Astrocyte (in vitro differentiated cells and primary cell): ENCODE data around the gene INSYN1. TPM values are rescaled to one million over a fixed set of nuclear protein-coding genes. Genes with fewer than 3 reads are reported as not detected.

Experiments used
- DNase-seq: peaks from one replicate; pipeline ENCODE4 v3.0.0-alpha.2; 2010; ENCODE audit warnings: low read depth
- FAIRE-seq: peaks from 2 replicates; lab custom pipeline; 2011; peaks lifted over from hg19 to GRCh38; lab: Jason Lieb, UNC
- H2AFZ ChIP-seq: 2 replicates; pipeline ENCODE4 v1.6.0; 2012; ENCODE audit warnings: low read depth, low read length, inconsistent platforms
- H3K27ac ChIP-seq: 2 replicates; pipeline ENCODE4 v1.5.1; 2011; ENCODE audit warnings: low read depth, low read length, inconsistent platforms
- H3K27me3 ChIP-seq: 2 replicates; pipeline ENCODE4 v1.6.0; 2011; ENCODE audit warnings: low read length, inconsistent platforms; ENCODE audit not compliant: insufficient read depth
- H3K36me3 ChIP-seq: 2 replicates; pipeline ENCODE4 v1.5.1; 2011; ENCODE audit warnings: low read length, inconsistent platforms; ENCODE audit not compliant: insufficient read depth
- H3K4me1 ChIP-seq: 2 replicates; pipeline ENCODE4 v1.5.1; 2011; ENCODE audit warnings: low read length, inconsistent platforms; ENCODE audit not compliant: insufficient read depth
- H3K4me2 ChIP-seq: 2 replicates; pipeline ENCODE4 v1.6.0; 2012; ENCODE audit warnings: low read length, inconsistent platforms
- H3K4me3 ChIP-seq: 2 replicates; pipeline ENCODE4 v1.5.1; 2011; ENCODE audit warnings: low read depth, mild to moderate bottlenecking, low read length, inconsistent platforms; ENCODE audit not compliant: insufficient read depth
- H3K79me2 ChIP-seq: 2 replicates; pipeline ENCODE4 v1.6.0; 2012; ENCODE audit warnings: mild to moderate bottlenecking, low read length, inconsistent platforms; ENCODE audit not compliant: insufficient read depth
- H3K9ac ChIP-seq: 2 replicates; pipeline ENCODE4 v1.6.0; 2012; ENCODE audit warnings: mild to moderate bottlenecking, low read length, inconsistent platforms
- H3K9me3 ChIP-seq: 2 replicates; pipeline ENCODE4 v1.5.1; 2012; ENCODE audit warnings: low read depth, mild to moderate bottlenecking, low read length, inconsistent platforms; ENCODE audit not compliant: insufficient read depth
- H4K20me1 ChIP-seq: 2 replicates; pipeline ENCODE4 v1.6.0; 2012; ENCODE audit warnings: low read length, inconsistent platforms; ENCODE audit not compliant: insufficient read depth
- H3K27ac Mint-ChIP-seq: one replicate; pipeline ENCODE4 v1.8.0; 2021; ENCODE audit warnings: mild to moderate bottlenecking, mixed read lengths; ENCODE audit not compliant: unreplicated experiment
- H3K27me3 Mint-ChIP-seq: one replicate; pipeline ENCODE4 v1.8.0; 2021; ENCODE audit warnings: low read depth, mixed read lengths; ENCODE audit not compliant: unreplicated experiment
- H3K36me3 Mint-ChIP-seq: one replicate; pipeline ENCODE4 v1.8.0; 2021; ENCODE audit warnings: low read depth, mixed read lengths; ENCODE audit not compliant: unreplicated experiment
- H3K4me1 Mint-ChIP-seq: one replicate; pipeline ENCODE4 v1.8.0; 2021; ENCODE audit warnings: low read depth, mixed read lengths; ENCODE audit not compliant: unreplicated experiment
- H3K4me3 Mint-ChIP-seq: one replicate; pipeline ENCODE4 v1.8.0; 2021; ENCODE audit warnings: mild to moderate bottlenecking, moderate library complexity, mixed read lengths; ENCODE audit not compliant: unreplicated experiment
- H3K9me3 Mint-ChIP-seq: one replicate; pipeline ENCODE4 v1.8.0; 2021; ENCODE audit warnings: mild to moderate bottlenecking, mixed read lengths; ENCODE audit not compliant: unreplicated experiment
- EZH2 ChIP-seq: IDR thresholded peaks from 2 replicates; pipeline ENCODE4 v1.6.1; 2012; ENCODE audit warnings: mild to moderate bottlenecking, low read length, inconsistent platforms; ENCODE audit not compliant: insufficient read depth
- total RNA-seq: library from RNA; stranded (reverse); gene quantifications from 2 replicates; pipeline ENCODE4 v1.2.1, GENCODE V29; 2021
- TF ChIP-seq, protein P1 (sequence below): IDR thresholded peaks from 2 replicates; pipeline ENCODE4 v1.5.1; 2011; ENCODE audit warnings: low read depth, mild to moderate bottlenecking, inconsistent platforms, low read length, moderate library complexity; ENCODE audit not compliant: insufficient read depth

The INSYN1 gene
- total RNA-seq, 1 donor from 2014 or later, result 5.2 TPM

DNA sequence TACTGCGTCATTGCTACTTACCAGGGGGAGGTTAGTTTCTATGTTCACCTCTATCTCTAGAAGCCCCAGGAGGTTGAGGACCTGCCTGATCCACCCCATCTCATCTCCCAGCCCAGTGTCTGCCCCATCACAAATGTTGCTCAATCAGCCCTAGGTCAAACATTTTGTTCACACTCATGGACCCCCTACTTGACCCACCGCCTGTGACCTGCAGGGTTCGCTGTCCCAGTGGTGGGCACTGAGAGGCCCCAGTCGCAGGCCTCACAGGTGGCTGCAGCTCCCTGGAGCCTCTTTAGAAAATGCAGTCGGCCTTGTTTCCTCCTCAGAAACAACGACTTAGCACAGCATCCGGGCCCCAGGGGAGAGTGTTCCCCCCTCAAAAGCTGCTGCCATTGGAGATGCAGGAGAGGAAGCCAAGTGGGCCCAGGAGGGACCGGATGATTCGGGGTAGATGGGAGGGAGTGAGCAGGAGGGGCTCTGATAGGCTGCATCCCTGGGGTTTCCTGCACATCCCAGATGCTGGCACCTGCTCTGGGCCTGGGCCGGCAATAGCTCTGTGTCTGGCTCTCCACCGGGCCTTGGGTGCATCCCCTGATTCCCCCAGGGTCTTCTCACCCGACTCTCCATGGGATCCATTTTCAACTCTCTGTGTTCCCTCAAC, 18.4 kb upstream of the INSYN1 start:
- DNase-seq (no peak), FAIRE-seq (no peak)
- no peak overlapping the region for H3K4me3 ChIP-seq
- Mint-ChIP-seq H3K36me3 (no peaks in the 10 kb centered on the region), H3K4me1 (no peaks in the 10 kb centered on the region), H3K9me3 (peaks cover 4% of the 10 kb centered on the region), H3K27me3 (peaks cover 55% of the 10 kb centered on the region), H3K27ac (no peak overlapping the region), H3K4me3 (no peak overlapping the region)
- H3K4me1 ChIP-seq, result peaks cover 2% of the 10 kb centered on the region
- no peaks in the 10 kb centered on the region for H3K9me3 ChIP-seq
- TF ChIP-seq EZH2, result no peak
- TF ChIP-seq, protein P1, sequence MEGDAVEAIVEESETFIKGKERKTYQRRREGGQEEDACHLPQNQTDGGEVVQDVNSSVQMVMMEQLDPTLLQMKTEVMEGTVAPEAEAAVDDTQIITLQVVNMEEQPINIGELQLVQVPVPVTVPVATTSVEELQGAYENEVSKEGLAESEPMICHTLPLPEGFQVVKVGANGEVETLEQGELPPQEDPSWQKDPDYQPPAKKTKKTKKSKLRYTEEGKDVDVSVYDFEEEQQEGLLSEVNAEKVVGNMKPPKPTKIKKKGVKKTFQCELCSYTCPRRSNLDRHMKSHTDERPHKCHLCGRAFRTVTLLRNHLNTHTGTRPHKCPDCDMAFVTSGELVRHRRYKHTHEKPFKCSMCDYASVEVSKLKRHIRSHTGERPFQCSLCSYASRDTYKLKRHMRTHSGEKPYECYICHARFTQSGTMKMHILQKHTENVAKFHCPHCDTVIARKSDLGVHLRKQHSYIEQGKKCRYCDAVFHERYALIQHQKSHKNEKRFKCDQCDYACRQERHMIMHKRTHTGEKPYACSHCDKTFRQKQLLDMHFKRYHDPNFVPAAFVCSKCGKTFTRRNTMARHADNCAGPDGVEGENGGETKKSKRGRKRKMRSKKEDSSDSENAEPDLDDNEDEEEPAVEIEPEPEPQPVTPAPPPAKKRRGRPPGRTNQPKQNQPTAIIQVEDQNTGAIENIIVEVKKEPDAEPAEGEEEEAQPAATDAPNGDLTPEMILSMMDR, result no peak
- no peaks in the 10 kb centered on the region for H3K36me3 ChIP-seq
- H2AFZ ChIP-seq, result no peak overlapping the region
- H3K9ac ChIP-seq, result no peak overlapping the region
- peaks cover 12% of the 10 kb centered on the region for H3K27me3 ChIP-seq
- no peaks in the 10 kb centered on the region for H3K79me2 ChIP-seq
- no peak overlapping the region for H3K4me2 ChIP-seq
- no peak overlapping the region for H3K27ac ChIP-seq
- no peaks in the 10 kb centered on the region for H4K20me1 ChIP-seq

DNA sequence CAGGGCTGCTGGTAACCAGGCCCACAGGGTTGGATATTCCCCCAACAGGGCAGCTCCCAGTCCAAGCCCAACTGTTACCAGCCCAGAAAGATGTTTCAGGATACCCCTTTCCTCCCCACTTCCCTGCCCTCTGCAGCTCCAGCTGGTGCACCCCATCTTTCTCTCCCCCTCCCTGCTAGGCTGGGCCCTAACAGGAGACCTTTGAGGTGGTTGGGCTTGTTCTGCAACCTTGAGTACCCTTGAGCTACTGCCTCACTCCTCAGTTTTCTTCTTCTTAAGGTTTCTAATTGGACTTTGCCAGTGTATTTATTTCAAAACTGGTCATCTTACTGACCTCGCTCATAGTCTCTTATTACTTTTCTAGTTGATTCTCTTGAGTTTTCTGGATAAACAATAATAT, 16.9 kb upstream of the INSYN1 start:
- Histone ChIP-seq H3K27me3 (peaks cover 15% of the 10 kb centered on the region), H4K20me1 (no peaks in the 10 kb centered on the region), H3K4me3 (no peak overlapping the region), H3K9me3 (no peaks in the 10 kb centered on the region), H3K4me2 (no peak overlapping the region), H3K4me1 (peaks cover 2% of the 10 kb centered on the region), H3K79me2 (no peaks in the 10 kb centered on the region), H2AFZ (no peak overlapping the region), H3K36me3 (no peaks in the 10 kb centered on the region), H3K27ac (no peak overlapping the region), H3K9ac (no peak overlapping the region)
- Mint-ChIP-seq H3K9me3 (peaks cover 4% of the 10 kb centered on the region), H3K4me3 (no peak overlapping the region), H3K36me3 (no peaks in the 10 kb centered on the region), H3K4me1 (no peaks in the 10 kb centered on the region), H3K27me3 (peaks cover 52% of the 10 kb centered on the region), H3K27ac (no peak overlapping the region)
- TF ChIP-seq EZH2, result no peak
- TF ChIP-seq, protein P1, result no peak
- DNase-seq, result no peak
- FAIRE-seq, result no peak

GRCh38 chr15:73767806-73768501, 14.8 kb upstream of the INSYN1 start:
- Histone ChIP-seq H3K9ac (no peak overlapping the region), H3K4me3 (no peak overlapping the region), H4K20me1 (no peaks in the 10 kb centered on the region), H3K27me3 (peaks cover 17% of the 10 kb centered on the region), H3K27ac (no peak overlapping the region), H3K4me1 (no peaks in the 10 kb centered on the region), H3K79me2 (no peaks in the 10 kb centered on the region), H3K36me3 (no peaks in the 10 kb centered on the region), H3K4me2 (no peak overlapping the region), H2AFZ (no peak overlapping the region), H3K9me3 (no peaks in the 10 kb centered on the region)
- no peaks in the 10 kb centered on the region for H3K36me3 Mint-ChIP-seq
- DNase-seq (no peak), FAIRE-seq (no peak)
- no peak overlapping the region for H3K4me3 Mint-ChIP-seq
- peaks cover 41% of the 10 kb centered on the region for H3K27me3 Mint-ChIP-seq
- H3K27ac Mint-ChIP-seq, result no peak overlapping the region
- H3K9me3 Mint-ChIP-seq, result peaks cover 4% of the 10 kb centered on the region
- H3K4me1 Mint-ChIP-seq, result no peaks in the 10 kb centered on the region
- TF ChIP-seq EZH2, result no peak
- TF ChIP-seq, protein P1, result no peak
